Right atrium auricular region (tissue), 2 donors: ENCODE measurements around the gene FAM83C. TPM values are rescaled to one million over a fixed set of nuclear protein-coding genes. Genes with fewer than 3 reads are reported as not detected.

Experiments
- DNase-seq: peaks from one replicate; pipeline ENCODE4 v3.0.0-alpha.2; 2019; ENCODE audit warnings: low spot score
- H3K27ac ChIP-seq, 2 donors: fragments of 200-600 bp; sonication (generic); 1 replicate in 1 of 2; 2 replicates in 1 of 2; pipeline ENCODE4 v1.5.1; 2016 to 2019
- H3K27me3 ChIP-seq, 2 donors: fragments of 200-600 bp; sonication (generic); one replicate each; pipeline versions ENCODE4 v1.5.1 to v1.6.0; 2017 to 2019
- H3K36me3 ChIP-seq: fragments of 200-600 bp; sonication (generic); one replicate; pipeline ENCODE4 v1.5.1; 2016
- H3K4me1 ChIP-seq, 2 donors: fragments of 200-600 bp; sonication (generic); one replicate each; pipeline versions ENCODE4 v1.5.1 to v1.6.0; 2017 to 2019
- H3K4me3 ChIP-seq, 2 donors: fragments of 200-600 bp; sonication (generic); 1 replicate in 1 of 2; 2 replicates in 1 of 2; pipeline ENCODE4 v1.5.1; 2017 to 2019; ENCODE audit warnings: mild to moderate bottlenecking in 1 of 2, moderate library complexity in 1 of 2
- H3K9me3 ChIP-seq, 2 donors: fragments of 200-600 bp; sonication (generic); one replicate each; pipeline ENCODE4 v1.5.1; 2019
- CTCF ChIP-seq, 2 donors: fragments of 200-600 bp; sonication (generic); IDR thresholded peaks; one replicate each; pipeline ENCODE4 v1.5.1; 2019; ENCODE audit warnings: antibody characterized with exemption in 2 of 2
- total RNA-seq, 2 donors: library from RNA; depleted of rRNA; stranded (reverse); fragments of >200 nt; gene quantifications; one replicate each; pipeline ENCODE4 v1.1.0, GENCODE V29; 2016

The FAM83C gene
- total RNA-seq, 2 donors from 2014 or later = not detected

- no peaks in the 10 kb centered on the region for H3K4me1 ChIP-seq
- no peak overlapping the region for H3K27ac ChIP-seq
- DNase-seq = no peak
- H3K4me3 ChIP-seq = no peak overlapping the region
- H3K36me3 ChIP-seq = no peaks in the 10 kb centered on the region
- H3K9me3 ChIP-seq = no peaks in the 10 kb centered on the region
- no peaks in the 10 kb centered on the region for H3K27me3 ChIP-seq
- TF ChIP-seq CTCF (IDR thresholded peaks at IDR 0.05) = no peak
These were observed 52.0 kb downstream of the FAM83C start for GRCh38 chr20:35240083-35240810.

- Histone ChIP-seq H3K36me3 (no peaks in the 10 kb centered on the region), H3K4me3 (no peak overlapping the region), H3K27me3 (no peaks in the 10 kb centered on the region), H3K27ac (no peak overlapping the region), H3K4me1 (no peaks in the 10 kb centered on the region), H3K9me3 (no peaks in the 10 kb centered on the region)
- no peak for TF ChIP-seq CTCF (IDR thresholded peaks at IDR 0.05)
- no peak for DNase-seq
These were observed 53.5 kb downstream of the FAM83C start for GRCh38 chr20:35238735-35239134.

GRCh38 chr20:35238170-35238569 is 54.1 kb downstream of the FAM83C start:
- no peak overlapping the region for H3K4me3 ChIP-seq
- no peaks in the 10 kb centered on the region for H3K9me3 ChIP-seq
- no peak overlapping the region for H3K27ac ChIP-seq
- H3K4me1 ChIP-seq = no peaks in the 10 kb centered on the region
- DNase-seq = no peak
- TF ChIP-seq CTCF (IDR thresholded peaks at IDR 0.05) = no peak
- H3K27me3 ChIP-seq = no peaks in the 10 kb centered on the region
- no peaks in the 10 kb centered on the region for H3K36me3 ChIP-seq

- no peaks in the 10 kb centered on the region for H3K27me3 ChIP-seq
These were observed 54.7 kb downstream of the FAM83C start for GRCh38 chr20:35237486-35237885.

DNA sequence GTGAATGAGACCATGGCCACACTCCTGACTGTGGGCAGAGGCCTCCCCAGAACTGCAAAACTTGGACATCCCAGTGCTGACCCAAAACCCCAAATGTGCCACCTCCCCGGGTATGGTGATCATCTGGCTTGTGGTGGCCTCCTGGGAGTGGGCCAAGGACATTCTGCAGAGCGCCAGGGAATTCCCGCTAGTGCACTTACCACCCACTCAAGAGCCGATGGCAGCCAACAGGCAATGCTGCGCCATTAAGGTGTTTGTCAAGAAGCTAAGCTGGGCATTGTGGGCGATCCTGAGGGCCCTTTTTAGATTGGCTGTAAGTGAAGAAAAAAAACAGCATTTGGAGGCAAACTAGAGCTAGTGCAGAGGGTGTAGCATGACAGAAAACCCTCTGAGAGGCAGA is 56.3 kb downstream of the FAM83C start:
- H3K36me3 ChIP-seq = no peaks in the 10 kb centered on the region
- DNase-seq = no peak

More at GRCh38 chr20:35237486-35237885, 54.7 kb downstream of the FAM83C start:
- Histone ChIP-seq H3K27ac (no peak overlapping the region), H3K4me1 (no peaks in the 10 kb centered on the region), H3K36me3 (no peaks in the 10 kb centered on the region), H3K4me3 (no peak overlapping the region), H3K9me3 (no peaks in the 10 kb centered on the region)
- DNase-seq = no peak
- no peak for TF ChIP-seq CTCF (IDR thresholded peaks at IDR 0.05)

More for the DNA sequence above, 56.3 kb downstream of the FAM83C start:
- H3K4me3 ChIP-seq = no peak overlapping the region
- H3K27me3 ChIP-seq = no peaks in the 10 kb centered on the region
- H3K4me1 ChIP-seq = no peaks in the 10 kb centered on the region
- TF ChIP-seq CTCF (IDR thresholded peaks at IDR 0.05) = no peak
- H3K9me3 ChIP-seq = no peaks in the 10 kb centered on the region
- H3K27ac ChIP-seq = no peak overlapping the region

Other genes starting within 250 kb of the FAM83C start
- gene TRPC4AP, start 199.6 kb downstream of the FAM83C start, total RNA-seq = 10 to 100 TPM; 32.4 to 39.2 TPM
- gene EDEM2, start 145.1 kb downstream of the FAM83C start, total RNA-seq = 10 to 100 TPM; 13.8 to 16.1 TPM
- gene PROCR, start 120.4 kb downstream of the FAM83C start, total RNA-seq = 10 to 100 TPM; 37.7 to 51.0 TPM
- gene MMP24, start 65.7 kb downstream of the FAM83C start, total RNA-seq = 1 to 10 TPM; 2.2 to 3.8 TPM
- 10 to 100 TPM; 11.9 to 24.2 TPM for gene MMP24OS, start 14.3 kb downstream of the FAM83C start, total RNA-seq
- gene EIF6, start 7.7 kb downstream of the FAM83C start, total RNA-seq = 10 to 100 TPM; 23.0 to 44.3 TPM
- gene UQCC1, start 119.5 kb upstream of the FAM83C start, total RNA-seq = 10 to 100 TPM; 33.2 to 53.9 TPM
- 1 to 10 TPM in 1 of 2 donors, under 1 TPM in 1; 0.70 to 2.6 TPM for gene GDF5, start 145.8 kb upstream of the FAM83C start, total RNA-seq
- gene CEP250, start 163.2 kb upstream of the FAM83C start, total RNA-seq = 10 to 100 TPM; 13.0 to 18.9 TPM
- not detected for gene C20orf173, start 237.2 kb upstream of the FAM83C start, total RNA-seq
- 100 to 1,000 TPM in 1 of 2 donors, 10 to 100 TPM in 1; 99.9 to 155 TPM for gene ERGIC3, start 249.7 kb upstream of the FAM83C start, total RNA-seq